Panc1 (cell line): ENCODE results near the gene UXS1.
"Not testable (repeated sequence)": the region's sequence is repeated elsewhere in the genome, so short reads cannot be mapped to it uniquely, and the experiment has no call there.

Experiments used
- TF ChIP-seq, protein P1 (sequence below): fragments of 450-650 bp; IDR thresholded peaks from 2 replicates; pipeline ENCODE4 v1.5.1; 2017; ENCODE audit warnings: mild to moderate bottlenecking
- TF ChIP-seq, protein P2 (sequence below), 2 experiments: IDR thresholded peaks; 2 replicates each; pipeline ENCODE4 v1.6.1; 2011 to 2012; ENCODE audit warnings: low read depth in 2 of 2, control low read depth in 1 of 2, low read length in 1 of 2, mild to moderate bottlenecking in 1 of 2, moderate library complexity in 1 of 2; ENCODE audit not compliant: insufficient read depth in 1 of 2

DNA sequence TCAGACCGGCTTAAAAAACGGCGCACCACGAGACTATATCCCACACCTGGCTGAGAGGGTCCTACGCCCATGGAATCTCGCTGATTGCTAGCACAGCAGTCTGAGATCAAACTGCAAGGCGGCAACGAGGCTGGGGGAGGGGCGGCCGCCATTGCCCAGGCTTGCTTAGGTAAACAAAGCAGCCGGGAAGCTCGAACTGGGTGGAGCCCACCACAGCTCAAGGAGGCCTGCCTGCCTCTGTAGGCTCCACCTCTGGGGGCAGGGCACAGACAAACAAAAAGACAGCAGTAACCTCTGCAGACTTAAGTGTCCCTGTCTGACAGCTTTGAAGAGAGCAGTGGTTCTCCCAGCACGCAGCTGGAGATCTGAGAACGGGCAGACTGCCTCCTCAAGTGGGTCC is 62.9 kb downstream of the UXS1 start:
- TF ChIP-seq, protein P1, sequence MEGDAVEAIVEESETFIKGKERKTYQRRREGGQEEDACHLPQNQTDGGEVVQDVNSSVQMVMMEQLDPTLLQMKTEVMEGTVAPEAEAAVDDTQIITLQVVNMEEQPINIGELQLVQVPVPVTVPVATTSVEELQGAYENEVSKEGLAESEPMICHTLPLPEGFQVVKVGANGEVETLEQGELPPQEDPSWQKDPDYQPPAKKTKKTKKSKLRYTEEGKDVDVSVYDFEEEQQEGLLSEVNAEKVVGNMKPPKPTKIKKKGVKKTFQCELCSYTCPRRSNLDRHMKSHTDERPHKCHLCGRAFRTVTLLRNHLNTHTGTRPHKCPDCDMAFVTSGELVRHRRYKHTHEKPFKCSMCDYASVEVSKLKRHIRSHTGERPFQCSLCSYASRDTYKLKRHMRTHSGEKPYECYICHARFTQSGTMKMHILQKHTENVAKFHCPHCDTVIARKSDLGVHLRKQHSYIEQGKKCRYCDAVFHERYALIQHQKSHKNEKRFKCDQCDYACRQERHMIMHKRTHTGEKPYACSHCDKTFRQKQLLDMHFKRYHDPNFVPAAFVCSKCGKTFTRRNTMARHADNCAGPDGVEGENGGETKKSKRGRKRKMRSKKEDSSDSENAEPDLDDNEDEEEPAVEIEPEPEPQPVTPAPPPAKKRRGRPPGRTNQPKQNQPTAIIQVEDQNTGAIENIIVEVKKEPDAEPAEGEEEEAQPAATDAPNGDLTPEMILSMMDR: not testable (repeated sequence)
- TF ChIP-seq, protein P2, sequence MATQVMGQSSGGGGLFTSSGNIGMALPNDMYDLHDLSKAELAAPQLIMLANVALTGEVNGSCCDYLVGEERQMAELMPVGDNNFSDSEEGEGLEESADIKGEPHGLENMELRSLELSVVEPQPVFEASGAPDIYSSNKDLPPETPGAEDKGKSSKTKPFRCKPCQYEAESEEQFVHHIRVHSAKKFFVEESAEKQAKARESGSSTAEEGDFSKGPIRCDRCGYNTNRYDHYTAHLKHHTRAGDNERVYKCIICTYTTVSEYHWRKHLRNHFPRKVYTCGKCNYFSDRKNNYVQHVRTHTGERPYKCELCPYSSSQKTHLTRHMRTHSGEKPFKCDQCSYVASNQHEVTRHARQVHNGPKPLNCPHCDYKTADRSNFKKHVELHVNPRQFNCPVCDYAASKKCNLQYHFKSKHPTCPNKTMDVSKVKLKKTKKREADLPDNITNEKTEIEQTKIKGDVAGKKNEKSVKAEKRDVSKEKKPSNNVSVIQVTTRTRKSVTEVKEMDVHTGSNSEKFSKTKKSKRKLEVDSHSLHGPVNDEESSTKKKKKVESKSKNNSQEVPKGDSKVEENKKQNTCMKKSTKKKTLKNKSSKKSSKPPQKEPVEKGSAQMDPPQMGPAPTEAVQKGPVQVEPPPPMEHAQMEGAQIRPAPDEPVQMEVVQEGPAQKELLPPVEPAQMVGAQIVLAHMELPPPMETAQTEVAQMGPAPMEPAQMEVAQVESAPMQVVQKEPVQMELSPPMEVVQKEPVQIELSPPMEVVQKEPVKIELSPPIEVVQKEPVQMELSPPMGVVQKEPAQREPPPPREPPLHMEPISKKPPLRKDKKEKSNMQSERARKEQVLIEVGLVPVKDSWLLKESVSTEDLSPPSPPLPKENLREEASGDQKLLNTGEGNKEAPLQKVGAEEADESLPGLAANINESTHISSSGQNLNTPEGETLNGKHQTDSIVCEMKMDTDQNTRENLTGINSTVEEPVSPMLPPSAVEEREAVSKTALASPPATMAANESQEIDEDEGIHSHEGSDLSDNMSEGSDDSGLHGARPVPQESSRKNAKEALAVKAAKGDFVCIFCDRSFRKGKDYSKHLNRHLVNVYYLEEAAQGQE (IDR thresholded peaks at IDR 0.05; ENCODE audit: insufficient read depth in 1 of 2, low read depth in 2 of 2, low read length in 1 of 2): not testable (repeated sequence)
